Measurements from ENCODE around the gene RPP14.
"Not testable (repeated sequence)": the region's sequence is repeated elsewhere in the genome, so short reads cannot be mapped to it uniquely, and the experiment has no call there.

RPP14 gene

DNA sequence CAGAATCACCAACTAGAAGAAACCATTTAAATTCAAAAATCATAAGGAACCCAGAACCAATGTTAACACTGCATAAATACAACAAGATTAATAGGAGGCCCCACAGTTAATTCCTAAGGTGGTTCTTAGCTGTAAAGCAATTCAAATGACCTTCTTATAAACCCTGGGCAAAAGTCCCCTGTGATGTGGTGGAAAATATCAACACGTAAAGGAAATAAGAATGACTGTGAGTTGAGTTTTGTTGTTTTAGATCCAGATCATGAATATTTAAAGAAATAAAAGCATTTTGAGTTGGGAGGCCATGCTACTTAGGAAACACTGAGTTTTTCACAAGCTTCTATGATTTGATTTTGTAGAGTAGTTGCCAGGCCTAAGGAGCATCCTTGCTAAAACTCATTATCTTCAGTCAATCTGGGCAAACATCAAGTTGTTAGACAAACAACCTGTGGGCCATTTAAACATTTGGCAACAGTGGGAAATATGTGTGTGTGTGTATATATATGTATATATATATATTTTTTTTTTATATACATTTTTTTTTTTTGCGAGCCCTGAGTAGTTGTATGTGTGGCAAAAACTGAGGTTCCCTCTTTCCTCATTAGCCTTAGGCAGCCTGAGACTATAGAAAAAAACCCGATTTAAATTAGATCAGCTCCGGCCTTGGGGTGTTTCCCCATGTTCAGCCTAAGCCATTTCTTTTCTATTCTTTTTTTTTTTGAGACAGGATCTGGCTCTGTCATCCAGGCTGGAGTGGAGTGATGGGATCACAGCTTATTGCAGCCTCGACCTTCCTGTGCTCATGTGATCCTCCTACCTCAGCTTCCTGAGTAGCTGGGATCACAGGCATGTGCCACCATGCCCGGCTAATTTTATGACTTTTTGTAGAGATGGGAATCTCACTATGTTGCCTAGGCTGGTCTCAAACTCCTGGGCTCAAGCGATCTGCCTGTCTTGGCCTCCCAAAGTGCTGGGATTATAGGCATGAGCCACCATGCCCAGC is 18.6 kb downstream of the RPP14 start:
- in situ Hi-C loops (cut with MboI; ENCODE audit: low pct_unique_long_range_greater_than_20kb, low sequenced_read_pairs), result loop anchor here (25.0 kb wide), 1 partner anchor 213 kb away; the partner anchor contains the start of gene ACOX2
- DNase-seq, result no peak

- in situ Hi-C loops (cut with MboI; ENCODE audit: low pct_unique_long_range_greater_than_20kb, low sequenced_read_pairs), result no loop called here
Measured at GRCh38 chr3:58325525-58325992, 19.5 kb downstream of the RPP14 start.

DNA sequence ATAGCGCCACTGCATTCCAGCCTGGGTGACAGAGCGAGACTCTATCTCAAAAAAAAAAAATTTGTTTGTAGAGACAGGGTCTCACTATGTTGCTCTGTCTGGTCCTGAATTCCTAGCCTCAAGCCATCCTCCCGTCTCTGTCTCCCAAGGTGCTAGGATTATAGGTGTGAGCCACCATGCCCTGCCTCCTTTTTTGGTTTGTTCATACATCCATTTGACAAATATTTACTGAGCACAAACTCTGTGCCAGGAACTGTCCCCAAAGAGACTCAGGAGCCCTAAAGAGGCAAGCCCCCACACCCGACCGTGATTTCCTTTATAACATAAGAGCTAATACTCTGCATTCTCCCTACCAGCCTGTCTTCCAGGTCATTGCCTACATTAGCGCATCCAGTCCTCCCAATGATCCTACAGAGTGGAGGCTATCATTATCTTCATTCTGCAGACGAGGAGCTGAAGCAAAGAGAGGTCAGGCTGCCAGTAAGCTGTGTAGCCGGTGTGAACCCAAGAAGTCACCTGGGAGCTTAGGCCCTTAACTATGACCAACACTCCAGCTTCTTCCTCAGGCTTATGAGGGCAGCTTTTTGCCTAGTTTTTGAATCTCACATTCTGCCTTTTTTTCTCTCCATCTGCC is 20.3 kb downstream of the RPP14 start:
- in situ Hi-C loops (cut with MboI; ENCODE audit: low pct_unique_long_range_greater_than_20kb, low sequenced_read_pairs), result no loop called here

More at GRCh38 chr3:58325525-58325992, 19.5 kb downstream of the RPP14 start:
- no peak for DNase-seq

GRCh38 chr3:58329150-58329921 is 23.3 kb downstream of the RPP14 start:
- in situ Hi-C loops (cut with MboI; ENCODE audit: low pct_unique_long_range_greater_than_20kb, low sequenced_read_pairs), result no loop called here
- DNase-seq, result no peak

More for the DNA sequence above, 20.3 kb downstream of the RPP14 start:
- DNase-seq, result no peak

- DNase-seq, result no peak
- in situ Hi-C loops (cut with MboI; ENCODE audit: low pct_unique_long_range_greater_than_20kb, low sequenced_read_pairs), result no loop called here
Measured at GRCh38 chr3:58329922-58330413, 23.9 kb downstream of the RPP14 start.

GRCh38 chr3:58331593-58332152 is 25.6 kb downstream of the RPP14 start:
- in situ Hi-C loops (cut with MboI; ENCODE audit: low pct_unique_long_range_greater_than_20kb, low sequenced_read_pairs), result no loop called here
- DNase-seq, result no peak

DNA sequence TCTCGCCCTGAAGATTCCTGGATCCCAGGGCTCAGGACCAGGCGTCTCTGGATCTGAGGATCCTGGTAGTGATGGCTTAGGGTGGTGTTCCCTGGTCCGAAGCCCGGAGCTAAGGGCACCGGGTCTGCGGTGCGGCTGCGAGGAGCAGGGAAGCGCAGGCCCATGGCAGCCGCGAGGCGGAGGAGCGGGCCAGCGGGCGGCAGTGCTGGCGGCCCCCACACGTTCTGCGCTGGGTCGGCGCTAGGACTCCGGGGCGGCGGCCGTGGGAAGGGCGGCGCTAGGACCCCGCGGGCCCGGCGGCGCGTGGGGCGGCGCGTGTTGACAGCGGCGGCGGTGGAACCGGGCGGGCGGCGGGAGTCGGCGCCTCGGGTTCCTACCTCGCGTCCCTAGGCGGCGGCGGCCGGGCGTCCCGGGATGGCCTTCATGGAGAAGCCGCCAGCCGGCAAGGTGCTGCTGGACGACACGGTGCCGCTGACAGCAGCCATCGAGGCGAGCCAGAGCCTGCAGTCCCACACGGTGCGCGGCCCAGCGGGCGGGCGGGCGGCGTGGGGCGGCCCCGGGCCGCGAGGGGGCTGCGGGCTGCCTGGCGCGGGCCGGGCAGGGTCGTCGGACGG is 26.6 kb downstream of the RPP14 start, which contains the start of gene PXK:
PXK (plus strand) TSS at position 318 of the 614 bp plus-strand sequence; CDS start at position 415, 97 bp downstream.
- in situ Hi-C loops (cut with MboI; ENCODE audit: low pct_unique_long_range_greater_than_20kb, low sequenced_read_pairs), result no loop called here
- DNase-seq, result peak; percentile 80

GRCh38 chr3:58333206-58334012 is 27.4 kb downstream of the RPP14 start:
- DNase-seq, result peak; percentile 46

GRCh38 chr3:58334013-58334321 is 27.9 kb downstream of the RPP14 start:
- peak; percentile 22 for DNase-seq
- in situ Hi-C loops (cut with MboI; ENCODE audit: low pct_unique_long_range_greater_than_20kb, low sequenced_read_pairs), result no loop called here

More at GRCh38 chr3:58333206-58334012, 27.4 kb downstream of the RPP14 start:
- in situ Hi-C loops (cut with MboI; ENCODE audit: low pct_unique_long_range_greater_than_20kb, low sequenced_read_pairs), result no loop called here

GRCh38 chr3:58334506-58334884 is 28.4 kb downstream of the RPP14 start:
- in situ Hi-C loops (cut with MboI; ENCODE audit: low pct_unique_long_range_greater_than_20kb, low sequenced_read_pairs), result no loop called here
- no peak for DNase-seq

DNA sequence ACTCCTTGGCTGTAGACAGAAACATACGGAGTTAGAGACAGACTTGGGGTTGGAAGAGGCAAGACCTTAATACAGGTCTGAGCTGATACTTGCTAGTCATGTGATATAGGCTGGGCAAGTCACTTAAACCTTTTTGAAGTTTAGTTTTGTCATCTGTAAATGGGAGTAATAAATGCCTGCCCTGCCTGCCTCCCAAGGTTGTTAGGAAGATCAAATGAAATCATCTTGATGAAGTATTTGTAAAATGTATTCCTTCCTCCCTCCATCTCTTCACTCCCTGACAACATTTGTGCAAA is 29.6 kb downstream of the RPP14 start:
- no peak for DNase-seq
- in situ Hi-C loops (cut with MboI; ENCODE audit: low pct_unique_long_range_greater_than_20kb, low sequenced_read_pairs), result no loop called here

- in situ Hi-C loops (cut with MboI; ENCODE audit: low pct_unique_long_range_greater_than_20kb, low sequenced_read_pairs), result no loop called here
- no peak for DNase-seq
Measured at GRCh38 chr3:58336135-58336882, 30.3 kb downstream of the RPP14 start.

DNA sequence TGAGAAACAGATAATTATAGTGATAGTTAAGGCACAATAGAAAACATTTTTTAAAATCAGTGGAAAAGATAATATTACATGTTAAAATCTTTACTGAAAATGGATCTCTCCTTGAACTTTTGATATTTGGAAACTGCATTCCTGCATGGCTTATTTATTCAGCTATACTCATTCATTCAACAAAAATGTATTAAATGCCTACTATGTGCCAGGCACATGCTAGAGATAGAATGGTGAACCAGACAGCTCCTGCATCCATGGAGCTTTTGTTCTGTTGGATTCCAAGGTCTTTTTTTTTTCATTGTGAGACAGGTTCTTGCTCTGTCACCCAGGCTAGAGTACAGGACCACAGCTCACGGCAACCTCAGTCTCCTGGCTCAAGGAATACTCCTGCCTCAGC is 31.1 kb downstream of the RPP14 start:
- in situ Hi-C loops (cut with MboI; ENCODE audit: low pct_unique_long_range_greater_than_20kb, low sequenced_read_pairs), result no loop called here
- DNase-seq, result no peak

DNA sequence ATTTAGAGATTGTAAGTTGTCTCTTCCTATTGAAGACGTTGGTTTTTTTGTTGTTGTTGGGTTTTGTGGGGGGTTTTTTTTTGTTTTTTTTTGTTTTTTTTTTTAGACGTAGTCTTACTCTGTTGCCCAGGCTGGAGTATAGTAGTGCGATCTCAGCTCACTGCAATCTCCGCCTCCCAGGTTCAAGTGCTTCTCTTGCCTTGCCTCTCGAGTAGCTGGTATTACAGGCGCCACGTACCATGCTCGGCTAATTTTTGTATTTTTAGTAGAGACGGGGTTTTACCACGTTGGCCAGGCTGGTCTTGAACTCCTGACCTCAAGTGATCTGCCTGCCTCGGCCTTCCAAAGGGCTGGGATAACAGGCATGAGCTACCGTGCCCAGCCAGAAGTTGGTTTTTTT is 33.1 kb downstream of the RPP14 start:
- in situ Hi-C loops (cut with MboI; ENCODE audit: low pct_unique_long_range_greater_than_20kb, low sequenced_read_pairs); DNase-seq: not testable (repeated sequence)

DNA sequence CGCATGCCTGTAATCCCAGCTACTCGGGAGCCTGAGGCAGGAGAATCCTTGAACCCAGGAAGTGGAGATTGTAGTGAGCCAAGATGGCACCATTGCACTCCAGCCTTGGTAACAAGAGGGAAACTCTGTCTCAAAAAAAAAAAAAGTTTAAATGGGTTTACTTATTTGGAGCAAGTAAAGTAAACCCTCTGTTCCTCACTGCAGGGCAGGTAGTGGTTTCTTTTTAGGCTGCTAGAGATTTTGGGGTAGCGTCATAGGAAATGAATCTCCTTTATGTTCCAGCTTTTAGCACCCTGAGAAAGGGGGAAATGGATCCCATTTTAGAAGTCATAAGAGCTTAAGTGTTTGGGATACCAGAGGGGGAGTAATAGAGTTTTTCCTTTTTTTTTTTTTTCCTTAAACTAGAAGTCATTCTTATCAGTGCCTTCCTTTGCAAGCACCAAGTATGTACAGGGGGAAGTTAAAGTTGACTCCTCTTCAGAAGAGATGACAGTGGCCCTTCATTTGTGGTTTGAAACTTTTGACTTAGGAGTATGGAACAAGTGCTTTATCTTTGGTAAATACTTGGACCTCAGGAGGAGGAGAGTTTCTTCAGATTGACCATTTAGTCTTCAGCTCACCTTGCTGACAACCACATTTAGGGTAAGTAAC is 34.7 kb downstream of the RPP14 start:
- in situ Hi-C loops (cut with MboI; ENCODE audit: low pct_unique_long_range_greater_than_20kb, low sequenced_read_pairs), result no loop called here
- peak; percentile 53 for DNase-seq

- DNase-seq, result no peak
- in situ Hi-C loops (cut with MboI; ENCODE audit: low pct_unique_long_range_greater_than_20kb, low sequenced_read_pairs), result no loop called here
Measured at GRCh38 chr3:58341376-58341775, 35.3 kb downstream of the RPP14 start.

- in situ Hi-C loops (cut with MboI; ENCODE audit: low pct_unique_long_range_greater_than_20kb, low sequenced_read_pairs), result no loop called here
- no peak for DNase-seq
Measured at GRCh38 chr3:58342676-58343075, 36.6 kb downstream of the RPP14 start.

All from KBM-7 (cell line).